Activated gamma-delta T cell (primary cell): ENCODE measurements around the gene MAST4.

Experiments used
- DNase-seq: peaks from one replicate; lab custom pipeline; 2025; lab: John Stamatoyannopoulos, UW

The MAST4 gene

DNA sequence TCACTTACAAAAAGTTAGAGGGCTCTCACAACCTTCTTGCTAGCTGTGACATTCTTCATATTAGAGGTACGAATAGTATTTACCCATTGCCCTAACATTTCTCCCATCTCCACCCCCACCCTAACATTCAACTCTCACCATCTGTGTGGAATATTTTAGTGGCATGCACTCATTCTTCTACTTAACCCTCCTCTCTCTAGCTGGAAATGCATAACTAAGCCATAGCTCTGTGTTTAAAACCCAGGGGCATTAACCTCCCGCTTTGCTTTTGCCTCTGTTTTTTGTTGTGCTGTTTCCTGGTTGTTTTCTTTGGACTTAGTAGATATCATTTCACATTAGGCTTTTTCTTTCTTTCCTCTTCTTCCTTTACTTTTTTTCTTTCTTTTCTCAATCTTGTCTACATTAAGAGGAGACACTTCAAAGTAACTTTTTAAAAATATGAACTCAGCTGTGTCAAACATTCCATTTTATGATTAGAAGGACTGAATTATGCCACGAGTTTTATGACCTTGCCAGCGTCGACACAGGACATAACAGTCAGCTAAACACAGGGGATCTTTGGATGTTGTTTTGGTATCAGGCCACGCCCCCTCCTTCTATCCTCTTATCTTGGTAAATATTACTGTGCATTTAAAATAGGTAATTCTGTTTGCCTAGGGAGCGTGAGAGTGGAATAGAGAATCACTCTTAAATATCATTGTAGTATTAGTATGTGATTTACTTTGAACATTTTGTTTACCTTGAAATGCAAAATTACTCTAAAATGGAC, 364.4 kb downstream of the MAST4 start:
- DNase-seq, result no peak

DNA sequence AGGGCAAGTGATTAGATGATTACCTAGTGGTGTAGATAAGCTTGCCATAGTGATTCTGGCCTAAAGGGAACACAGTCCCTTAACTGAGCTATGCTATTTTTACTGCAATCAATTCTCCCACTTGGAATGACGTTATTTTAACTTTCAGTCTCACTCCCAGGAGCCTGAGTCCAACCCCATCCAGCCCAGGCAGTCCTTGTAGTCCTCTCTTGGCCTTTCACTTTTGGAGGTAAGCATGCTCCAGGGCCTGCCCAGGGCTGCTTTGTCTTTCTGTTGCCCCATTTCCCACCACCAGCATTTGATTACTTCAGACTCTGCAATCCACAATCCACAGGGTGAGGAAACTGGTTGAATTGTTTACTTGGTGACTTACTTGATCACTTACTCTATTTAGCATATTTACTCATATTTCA, 367.4 kb downstream of the MAST4 start:
- no peak for DNase-seq

DNA sequence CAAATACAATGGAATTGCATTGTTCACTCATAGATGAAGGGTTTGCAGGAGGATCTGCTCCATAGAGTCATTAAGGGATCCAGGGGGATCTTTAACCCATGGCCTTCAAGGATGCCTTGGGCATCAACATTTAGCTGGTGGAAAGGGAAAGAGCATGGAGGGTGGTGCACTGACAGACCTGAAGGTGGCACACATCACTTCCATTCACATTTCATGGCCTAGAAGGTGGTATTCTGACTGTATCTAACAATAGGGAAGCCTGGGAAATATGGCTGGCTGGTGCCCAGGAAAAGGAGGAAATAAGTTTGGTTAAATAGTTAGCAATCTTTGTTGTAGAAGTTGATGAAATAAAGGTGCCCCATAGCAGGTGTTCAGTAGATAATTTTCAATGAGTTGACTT, 370.2 kb downstream of the MAST4 start:
- no peak for DNase-seq

DNA sequence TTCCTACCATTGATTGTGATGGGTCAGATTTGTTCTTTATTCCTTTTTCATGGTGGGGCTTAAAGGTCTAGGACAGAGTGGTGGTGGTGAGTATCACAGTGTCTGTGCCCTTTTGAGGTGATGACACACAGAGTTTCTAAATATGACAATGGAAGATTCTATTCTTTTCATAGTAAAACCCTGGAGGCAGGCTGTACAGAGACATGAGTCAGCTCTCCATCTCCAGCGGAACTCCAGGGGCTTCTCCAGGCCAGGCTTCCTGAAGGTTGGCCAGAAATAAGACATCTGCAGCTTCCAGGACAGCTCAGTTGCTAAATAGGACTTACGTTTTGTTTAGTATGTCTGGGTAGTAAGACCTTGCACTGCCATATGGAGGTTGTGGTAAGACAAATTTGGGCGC, 370.9 kb downstream of the MAST4 start:
- no peak for DNase-seq

DNA sequence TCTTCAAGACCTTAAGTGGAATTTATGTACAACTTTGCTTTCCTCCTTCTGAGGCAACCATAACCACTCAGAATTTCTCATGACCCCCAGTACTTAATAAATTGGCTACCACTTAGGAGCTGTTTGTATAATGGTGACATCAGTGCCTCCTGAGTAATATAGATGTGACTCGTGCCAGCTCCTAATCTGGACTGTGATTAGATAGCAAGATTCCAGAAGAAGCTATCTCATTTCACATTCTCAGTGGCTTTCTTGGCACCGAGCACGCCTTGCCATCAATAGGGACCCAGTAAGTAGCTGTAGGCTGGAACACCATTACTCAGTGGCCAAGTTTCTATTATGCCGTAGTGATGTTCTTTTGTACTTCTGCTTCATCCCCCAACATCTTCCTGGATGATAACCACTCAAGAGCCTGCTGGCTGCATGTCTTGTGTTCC, 371.7 kb downstream of the MAST4 start:
- DNase-seq, result no peak

DNA sequence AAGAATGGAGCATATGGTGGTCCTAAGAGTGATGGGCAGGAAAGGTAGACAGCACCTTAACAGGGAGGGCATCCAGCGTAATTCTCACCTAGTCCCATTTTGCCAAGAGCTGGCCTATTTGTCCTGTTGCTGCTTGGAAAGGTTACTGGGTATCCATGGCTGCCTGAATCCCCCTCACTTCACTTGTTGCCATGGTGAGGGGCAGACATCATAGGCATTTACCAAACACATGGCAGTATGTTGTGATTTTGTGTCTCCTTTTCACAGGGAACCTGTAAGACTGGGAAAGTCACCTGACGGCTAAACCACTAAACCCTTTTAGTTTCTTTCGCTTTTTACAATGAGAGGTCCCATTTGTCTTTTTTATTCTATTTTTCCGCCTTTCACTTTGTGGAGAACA, 373.3 kb downstream of the MAST4 start:
- DNase-seq, result no peak

DNA sequence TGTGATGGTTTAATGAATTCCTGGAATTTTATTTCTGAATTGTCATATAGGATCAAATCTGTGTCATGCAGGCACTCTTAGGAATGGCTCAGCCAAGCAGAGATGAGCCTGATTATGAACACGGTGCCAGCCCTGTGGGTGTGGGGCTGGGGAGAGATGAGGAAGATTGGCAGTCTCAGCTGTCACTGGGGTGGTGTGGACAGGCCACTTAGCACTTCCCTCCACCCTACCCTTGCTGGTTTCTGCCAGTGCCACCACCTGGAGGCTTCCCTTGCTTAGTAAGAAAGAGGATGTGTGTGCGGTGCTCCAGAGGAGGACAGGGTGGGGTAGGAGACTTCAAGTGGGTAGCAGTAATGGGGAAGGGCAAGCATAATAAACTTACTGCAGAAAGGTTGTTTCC, 373.8 kb downstream of the MAST4 start:
- DNase-seq, result no peak

DNA sequence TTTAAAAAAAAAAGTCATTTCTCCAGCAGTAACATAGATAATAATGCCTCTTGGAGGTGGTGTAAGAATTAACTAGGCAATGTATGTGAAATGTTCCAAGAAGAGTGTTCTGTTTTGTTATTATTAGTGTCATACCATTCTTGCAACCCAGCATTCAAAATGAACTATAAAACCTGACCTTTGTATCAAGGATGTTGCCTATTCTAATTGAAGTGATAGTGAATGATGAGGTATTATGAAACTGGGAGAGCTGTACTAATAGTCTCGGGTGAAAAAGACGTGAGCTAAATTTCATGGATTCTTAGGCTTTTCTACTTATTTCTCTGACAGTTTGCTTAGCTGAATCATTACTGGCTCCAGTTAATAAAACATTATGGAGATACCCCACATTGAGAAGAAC, 375.8 kb downstream of the MAST4 start:
- no peak for DNase-seq

DNA sequence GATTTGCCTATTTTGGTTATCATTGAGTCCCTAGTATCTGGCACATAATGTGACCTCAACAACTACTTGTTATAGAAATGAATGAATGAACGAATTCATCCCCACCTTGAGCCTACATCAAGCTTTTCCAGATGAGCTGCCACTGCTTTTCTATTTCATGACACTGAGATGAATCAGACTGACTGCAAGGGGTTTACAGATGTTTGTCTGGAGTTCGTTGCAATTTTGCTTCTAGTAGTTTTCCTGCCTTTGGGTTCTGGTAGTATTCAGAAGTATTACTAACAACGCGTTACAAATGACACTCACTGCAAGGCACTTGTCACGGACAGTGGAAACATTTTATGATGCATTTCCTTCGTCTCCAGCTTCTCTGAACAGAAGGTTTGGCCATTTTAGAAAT, 378.1 kb downstream of the MAST4 start:
- no peak for DNase-seq

DNA sequence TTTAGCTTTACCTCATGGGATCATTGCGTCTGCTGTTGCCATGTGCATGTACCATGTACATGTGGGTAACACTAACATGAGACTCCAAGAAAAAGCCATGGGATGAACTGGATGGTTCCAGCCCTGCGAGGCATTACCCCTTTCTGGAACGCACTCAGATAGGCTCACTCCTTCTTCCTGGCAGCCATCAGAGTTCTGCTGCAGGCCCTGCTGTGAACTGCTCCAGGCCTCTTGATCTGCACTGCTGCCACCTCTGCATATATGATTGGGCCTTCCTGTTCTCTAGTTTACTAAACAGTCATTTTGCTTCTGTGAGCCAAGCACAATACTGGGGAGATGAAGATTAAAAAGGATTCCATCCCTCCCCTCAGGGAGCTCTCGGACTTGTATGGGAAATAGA, 379.9 kb downstream of the MAST4 start:
- no peak for DNase-seq

DNA sequence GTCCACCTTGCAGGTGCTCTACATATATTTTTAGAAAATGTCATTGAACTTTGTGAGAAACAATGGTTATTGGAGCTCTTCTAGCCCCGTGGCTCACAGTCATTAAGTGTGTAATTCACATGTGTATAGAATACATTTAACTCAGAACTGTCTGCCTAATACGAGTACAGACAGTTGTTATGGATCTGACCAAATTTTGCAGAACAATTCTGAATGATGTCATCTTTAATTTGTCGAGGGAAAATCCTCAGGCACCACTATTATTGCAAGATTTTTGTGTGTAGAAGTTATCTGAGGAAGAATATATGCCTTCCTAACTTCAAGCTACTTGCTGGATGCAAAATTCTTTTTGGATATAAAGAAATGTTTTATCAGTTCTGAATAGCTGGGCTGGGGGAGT, 383.5 kb downstream of the MAST4 start:
- DNase-seq, result no peak

DNA sequence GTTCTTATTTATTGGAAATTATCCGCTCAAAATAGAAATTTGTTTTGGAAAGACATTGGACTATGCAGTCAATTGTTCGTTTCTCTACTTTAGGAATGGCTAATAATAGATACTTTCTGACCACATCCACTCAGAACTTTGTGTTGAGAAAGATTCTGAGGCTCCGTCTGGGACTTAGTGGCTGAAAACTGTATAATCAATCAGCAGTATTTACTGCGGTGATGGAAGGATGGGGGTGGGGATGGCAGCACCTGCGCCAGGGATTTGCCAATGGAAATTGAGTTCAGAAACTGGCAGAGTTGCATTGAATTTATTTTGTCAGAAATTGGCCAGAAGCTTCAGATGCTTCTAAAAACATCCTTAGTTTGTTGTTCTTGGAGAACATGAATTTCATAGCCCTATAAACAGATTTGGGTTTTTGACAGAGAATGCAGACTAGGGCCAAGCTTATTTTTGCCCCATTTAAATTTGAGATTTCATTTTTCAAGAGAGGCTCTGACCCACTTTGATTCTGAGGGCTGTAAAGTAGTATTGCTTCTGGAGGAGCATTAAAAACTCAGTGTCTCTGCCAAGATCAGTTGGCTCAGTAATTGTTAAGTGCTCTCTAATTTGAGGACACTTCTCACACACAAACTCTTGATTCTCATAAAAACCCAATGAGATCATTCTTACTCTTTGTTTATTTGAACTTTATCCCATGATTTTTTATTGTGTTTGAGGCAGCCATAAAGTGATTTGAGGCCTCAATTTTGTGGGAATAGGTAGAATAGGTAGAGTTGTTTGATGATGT, 385.3 kb downstream of the MAST4 start:
- no peak for DNase-seq

DNA sequence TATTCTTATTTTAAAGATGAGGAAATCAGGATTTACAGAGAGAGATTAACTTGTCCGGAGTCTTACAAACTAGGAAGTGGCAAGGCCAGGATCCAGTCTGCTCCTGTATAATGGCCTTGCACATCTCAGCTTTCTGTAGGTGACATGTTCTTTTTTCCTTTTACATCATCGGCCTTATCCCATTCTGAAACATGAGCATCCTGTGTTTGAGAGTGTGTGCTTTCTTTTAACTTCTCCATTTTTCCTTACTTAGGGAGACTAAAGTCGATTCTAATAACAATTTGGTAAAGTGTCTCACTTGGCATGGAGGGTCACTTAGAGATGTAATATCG, 385.8 kb downstream of the MAST4 start:
- no peak for DNase-seq

DNA sequence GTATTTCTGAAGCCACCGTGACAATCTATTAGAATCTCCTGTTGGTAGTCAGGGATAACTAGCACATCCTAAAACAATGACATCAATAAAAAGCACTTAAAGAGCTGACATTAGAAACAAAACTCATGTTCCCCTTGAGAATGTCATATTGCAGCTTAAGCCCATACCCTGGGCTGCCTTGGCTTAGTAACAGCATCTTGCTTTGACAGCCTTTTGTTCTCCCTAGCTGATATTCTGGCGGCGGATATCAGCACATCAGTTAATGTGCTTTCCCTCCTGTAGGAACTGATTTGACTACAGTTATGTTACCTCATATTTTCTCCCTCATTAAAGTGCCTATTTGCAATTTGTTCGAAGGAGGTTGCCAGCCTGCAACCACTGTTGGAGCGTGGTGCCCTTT, 386.3 kb downstream of the MAST4 start:
- DNase-seq, result no peak

DNA sequence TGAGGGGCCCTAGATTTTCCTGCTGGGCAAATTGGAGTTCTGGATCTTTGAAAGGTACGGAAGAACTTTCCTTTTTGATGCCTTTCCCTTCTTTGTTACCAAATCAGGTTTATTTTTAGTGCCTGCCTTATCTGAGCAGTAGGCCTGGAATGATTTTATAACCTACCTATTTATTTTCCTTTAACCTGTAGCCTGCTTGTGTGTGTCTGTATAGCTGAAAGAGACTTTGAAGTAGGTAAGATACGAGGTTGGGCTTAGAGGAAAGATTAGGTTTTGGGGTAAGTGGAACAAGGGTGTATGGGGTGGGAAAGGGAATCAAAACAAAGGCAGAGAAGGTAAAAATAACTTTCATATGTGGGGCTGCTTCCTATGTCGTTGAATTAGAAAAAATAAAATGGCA, 389.2 kb downstream of the MAST4 start:
- no peak for DNase-seq

DNA sequence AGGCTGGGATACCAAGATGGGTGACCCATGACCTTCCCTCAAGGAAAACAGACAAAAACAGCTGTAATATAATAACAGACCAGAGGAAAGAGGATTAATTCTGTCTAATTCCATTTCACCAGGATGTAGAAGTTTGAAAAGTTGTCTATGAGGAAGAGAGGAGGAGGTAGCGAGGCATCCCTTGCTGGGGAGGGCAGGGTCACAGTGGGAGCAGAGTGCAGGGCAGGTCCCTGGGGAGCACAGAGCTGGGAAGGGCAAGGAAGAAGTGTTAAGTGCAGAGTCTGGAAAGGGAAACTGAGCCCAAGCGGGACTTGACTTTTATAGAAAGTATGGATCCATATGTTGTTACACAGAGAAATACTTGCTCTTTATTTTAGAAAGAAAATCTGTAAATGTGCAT, 389.8 kb downstream of the MAST4 start:
- DNase-seq, result no peak

DNA sequence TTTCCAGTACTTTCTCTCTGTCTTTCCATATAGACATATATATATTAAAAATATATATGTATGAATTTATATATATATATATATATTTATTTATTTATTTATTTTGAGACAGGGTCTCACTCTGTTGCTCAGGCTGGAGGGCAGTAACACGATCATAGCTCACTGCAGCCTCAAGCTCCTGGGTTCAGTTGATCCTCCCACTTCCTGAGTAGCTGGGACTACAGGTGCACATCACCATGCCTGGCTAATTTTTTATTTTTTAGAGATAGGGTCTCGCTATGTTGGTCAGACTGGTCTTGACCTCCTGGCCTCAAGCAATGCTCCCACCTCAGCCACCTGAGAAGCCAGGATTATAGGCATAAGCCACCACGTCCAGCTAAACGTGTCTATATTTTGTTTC, 390.3 kb downstream of the MAST4 start:
- no peak for DNase-seq

DNA sequence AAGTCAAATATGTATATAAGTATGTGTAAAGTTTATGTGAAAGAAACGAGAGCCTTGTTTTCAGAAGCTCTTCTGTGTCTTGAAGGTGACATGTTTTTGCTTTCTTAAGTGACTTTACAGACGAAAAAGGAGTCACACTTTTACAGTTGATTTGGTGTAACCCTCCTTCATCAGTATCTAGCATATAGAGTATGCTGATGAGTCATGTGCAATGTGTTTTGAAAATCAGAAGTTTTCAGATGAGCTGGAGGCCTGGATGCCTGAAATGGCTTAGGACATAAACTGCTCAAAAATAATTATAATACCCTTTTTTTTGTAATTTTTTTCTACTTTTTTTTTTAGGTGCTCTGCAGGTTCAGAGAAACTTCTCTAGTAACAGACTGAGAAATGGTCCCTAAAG, 390.9 kb downstream of the MAST4 start:
- no peak for DNase-seq

DNA sequence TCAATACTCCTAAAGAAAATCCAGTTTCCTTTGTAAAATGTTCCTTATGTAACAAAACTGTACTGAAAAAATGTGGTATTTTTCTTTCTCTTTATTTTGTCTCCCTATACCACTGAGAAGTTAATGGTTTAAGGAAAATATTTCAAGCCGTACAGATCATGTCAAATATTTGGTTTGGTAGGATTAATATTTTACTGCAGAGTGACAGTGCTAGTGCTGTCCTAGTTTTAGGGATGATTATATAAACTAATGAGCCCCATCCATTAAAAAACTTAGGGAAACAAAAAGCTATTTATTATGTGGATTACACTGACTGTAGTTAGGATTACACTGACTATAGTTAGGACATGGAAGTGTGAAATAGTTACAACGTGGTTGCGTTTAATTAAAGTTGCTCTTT, 391.3 kb downstream of the MAST4 start:
- no peak for DNase-seq

DNA sequence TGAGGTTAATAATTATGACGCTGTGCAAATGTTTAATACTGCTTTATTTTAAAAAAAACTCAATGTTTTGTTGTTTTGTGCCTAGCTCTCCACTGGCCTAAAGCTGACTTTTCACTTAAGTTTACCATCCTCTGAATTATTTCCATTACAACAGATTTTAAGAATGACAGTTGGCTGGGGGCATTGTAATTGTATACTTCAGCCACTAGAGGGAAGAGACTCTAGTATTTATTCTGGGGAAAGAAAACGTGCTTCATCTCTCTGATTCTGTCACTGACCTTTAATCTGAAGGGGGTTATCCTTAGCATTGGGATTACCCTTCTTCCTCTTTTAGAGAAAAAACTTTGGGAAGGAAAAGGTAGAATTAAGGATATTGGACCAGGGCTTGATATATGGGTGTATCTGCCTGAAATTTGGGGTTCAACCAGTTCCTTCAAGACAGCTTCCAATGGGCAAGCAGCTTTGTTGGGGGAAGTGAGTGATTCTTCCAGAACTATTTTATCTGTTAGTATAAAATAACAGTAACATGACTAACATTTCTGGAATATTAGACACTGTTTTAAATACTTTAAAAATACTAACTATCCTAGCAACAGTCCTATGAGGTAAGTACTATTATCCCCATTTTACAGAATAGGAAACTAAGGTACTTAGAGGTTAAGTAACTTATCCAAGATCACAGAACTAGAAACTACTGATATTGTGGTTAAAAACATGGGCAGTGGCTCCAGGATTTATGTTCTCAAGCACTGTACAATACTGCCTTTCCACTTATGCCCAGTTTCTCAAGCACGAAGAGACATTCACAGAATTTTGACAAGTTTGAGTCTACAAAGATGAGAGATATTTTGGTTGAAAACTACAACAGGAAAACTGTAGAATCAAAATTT, 392.0 kb downstream of the MAST4 start:
- no peak for DNase-seq

DNA sequence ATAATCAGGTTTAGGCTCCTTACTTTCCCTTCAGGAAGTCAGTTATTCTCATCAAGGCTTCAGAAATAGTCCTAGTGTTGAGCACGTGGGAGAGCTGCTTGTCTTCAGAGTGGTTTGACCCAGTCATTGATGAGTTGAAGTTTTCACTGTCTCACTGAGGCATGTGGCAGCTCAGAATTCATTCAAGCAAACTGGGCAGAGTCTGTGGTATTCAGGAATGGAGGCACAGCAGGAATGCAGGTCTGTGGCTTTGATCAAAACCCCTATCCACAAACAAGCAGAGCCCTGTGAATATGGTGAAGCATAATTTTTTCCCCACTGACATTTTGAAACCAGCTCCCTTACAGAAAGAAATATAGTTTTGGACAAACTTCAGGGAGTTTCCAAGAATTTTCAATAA, 393.1 kb downstream of the MAST4 start:
- no peak for DNase-seq

DNA sequence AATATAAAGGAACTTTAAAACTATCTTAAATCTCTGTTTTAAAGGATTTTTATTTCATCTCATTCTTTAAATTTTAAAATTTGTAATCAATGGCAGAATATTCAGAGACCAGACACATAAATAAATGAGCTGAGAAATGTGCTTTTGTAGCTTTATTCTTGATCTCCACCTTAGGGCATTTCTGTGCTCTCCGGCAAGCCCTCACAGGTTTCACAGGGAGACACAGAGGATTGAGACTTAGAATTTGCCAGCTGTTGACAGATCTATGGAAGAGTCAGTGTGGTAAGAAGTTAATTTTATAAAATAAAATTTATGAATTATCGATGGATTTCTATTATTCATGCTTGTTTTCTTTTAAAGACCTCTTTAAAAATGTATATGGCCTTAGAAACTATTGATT, 393.6 kb downstream of the MAST4 start:
- DNase-seq, result no peak

DNA sequence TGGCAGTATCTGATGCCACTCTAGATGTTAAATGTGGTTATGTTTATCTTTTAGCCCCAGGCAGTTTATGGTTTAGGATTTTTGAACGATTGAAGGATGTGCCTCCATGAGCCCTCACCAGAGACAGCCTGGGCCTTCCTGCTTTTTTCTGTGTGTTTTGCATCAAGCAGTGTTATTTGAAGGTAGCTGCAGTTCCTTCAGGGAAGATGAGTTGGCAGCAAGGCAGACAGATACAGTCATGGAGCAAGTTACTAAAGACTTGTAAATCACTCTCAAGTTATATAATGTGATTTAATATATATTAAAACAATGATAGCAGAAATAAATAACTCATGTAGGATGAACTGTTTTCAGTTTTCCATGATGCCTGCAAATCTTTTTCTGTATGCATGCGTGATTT, 395.6 kb downstream of the MAST4 start:
- DNase-seq, result no peak
